Measurements from ENCODE around the gene PCDHA5.

- no peak for TF ChIP-seq POLR2AphosphoS5 (IDR thresholded peaks at IDR 0.05; ENCODE audit: low read depth, low read length)
- TF ChIP-seq TAF1 (IDR thresholded peaks at IDR 0.05; ENCODE audit: borderline replicate concordance, low read depth, low read length), result no peak
Observed at GRCh38 chr5:140833993-140834392, 12.6 kb downstream of the PCDHA5 start, which contains the start of gene PCDHA7.

Measured in GM12892 (cell line).